Cardiac fibroblast (primary cell): ENCODE results near the gene EYA4.

Experiments
- DNase-seq, 2 donors: peaks; one replicate each; pipeline versions ENCODE4 v3.0.0 to v3.0.0-alpha.2; 2010; ENCODE audit warnings: low read depth in 2 of 2
- H3K4me3 ChIP-seq, 2 donors: replicated peaks in 1 of 2; 1 replicate in 1 of 2; 2 replicates in 1 of 2; pipeline ENCODE4 v1.5.1; 2011; ENCODE audit warnings: low read depth in 2 of 2, low read length in 2 of 2, mild to moderate bottlenecking in 2 of 2, moderate library complexity in 1 of 2
- TF ChIP-seq, protein P1 (sequence below): IDR thresholded peaks from one replicate; pipeline ENCODE4 v1.5.1; 2011; ENCODE audit warnings: low read depth, mild to moderate bottlenecking, low read length, inconsistent platforms

Gene EYA4

DNA sequence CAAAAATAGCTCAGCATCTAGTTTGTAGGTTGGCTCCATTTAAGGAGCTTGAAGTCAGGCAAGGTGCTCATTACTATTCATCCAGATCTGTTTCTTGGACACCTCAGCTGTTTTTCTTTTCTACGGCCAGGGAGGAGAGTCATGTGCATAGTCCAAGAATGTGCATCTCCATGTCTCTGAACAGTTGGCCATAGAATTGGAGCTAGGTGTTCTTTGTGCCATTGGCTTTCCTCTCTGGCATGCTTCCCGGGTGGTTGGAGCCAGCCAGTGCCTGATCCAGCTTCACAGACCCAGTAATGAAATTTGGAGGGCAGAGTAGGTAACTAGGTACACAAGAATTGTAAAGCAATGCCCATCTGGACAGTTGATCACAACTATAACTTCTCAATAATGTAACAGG, 21.6 kb downstream of the EYA4 start:
- TF ChIP-seq, protein P1, sequence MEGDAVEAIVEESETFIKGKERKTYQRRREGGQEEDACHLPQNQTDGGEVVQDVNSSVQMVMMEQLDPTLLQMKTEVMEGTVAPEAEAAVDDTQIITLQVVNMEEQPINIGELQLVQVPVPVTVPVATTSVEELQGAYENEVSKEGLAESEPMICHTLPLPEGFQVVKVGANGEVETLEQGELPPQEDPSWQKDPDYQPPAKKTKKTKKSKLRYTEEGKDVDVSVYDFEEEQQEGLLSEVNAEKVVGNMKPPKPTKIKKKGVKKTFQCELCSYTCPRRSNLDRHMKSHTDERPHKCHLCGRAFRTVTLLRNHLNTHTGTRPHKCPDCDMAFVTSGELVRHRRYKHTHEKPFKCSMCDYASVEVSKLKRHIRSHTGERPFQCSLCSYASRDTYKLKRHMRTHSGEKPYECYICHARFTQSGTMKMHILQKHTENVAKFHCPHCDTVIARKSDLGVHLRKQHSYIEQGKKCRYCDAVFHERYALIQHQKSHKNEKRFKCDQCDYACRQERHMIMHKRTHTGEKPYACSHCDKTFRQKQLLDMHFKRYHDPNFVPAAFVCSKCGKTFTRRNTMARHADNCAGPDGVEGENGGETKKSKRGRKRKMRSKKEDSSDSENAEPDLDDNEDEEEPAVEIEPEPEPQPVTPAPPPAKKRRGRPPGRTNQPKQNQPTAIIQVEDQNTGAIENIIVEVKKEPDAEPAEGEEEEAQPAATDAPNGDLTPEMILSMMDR: no peak
- no peak for DNase-seq
- H3K4me3 ChIP-seq: no peak overlapping the region

DNA sequence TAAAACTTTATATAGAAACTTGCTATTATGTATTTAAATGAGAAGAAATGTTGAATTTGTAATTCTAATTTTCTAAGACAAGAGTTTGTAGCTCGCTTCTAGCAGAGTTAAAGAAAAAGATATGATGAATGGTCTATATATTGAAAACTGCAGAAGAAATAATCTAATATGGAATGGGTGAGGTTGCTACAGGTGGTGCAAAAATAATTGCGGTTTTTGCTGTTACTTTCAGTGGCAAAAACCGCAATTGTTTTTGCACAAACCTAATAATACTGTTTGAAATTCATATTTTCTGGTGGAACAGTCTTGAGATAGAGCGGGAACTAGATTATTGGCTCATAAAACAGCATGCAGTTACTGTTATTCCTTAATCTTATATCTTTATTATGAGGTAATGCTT, 23.9 kb downstream of the EYA4 start:
- no peak overlapping the region for H3K4me3 ChIP-seq
- no peak for DNase-seq
- TF ChIP-seq, protein P1: no peak

DNA sequence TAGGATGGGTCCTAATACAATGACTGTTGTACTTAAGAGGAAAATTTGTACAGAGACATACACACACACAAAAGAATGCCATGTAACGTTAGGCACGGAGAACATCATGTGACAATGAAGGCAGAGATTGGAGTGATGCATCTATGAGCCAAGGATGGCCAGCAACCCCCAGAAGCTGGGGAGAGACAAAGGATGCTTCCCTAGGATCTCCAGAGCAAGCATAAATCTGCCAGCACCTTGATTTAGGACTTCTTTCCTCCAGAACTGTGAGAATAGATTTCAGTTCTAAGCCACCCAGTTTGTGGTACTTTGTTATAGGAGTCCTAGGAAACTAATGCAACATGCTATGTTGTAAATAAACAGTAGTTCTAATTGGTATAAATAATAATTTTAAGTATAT, 25.0 kb downstream of the EYA4 start:
- DNase-seq: no peak
- TF ChIP-seq, protein P1: no peak
- H3K4me3 ChIP-seq: no peak overlapping the region

DNA sequence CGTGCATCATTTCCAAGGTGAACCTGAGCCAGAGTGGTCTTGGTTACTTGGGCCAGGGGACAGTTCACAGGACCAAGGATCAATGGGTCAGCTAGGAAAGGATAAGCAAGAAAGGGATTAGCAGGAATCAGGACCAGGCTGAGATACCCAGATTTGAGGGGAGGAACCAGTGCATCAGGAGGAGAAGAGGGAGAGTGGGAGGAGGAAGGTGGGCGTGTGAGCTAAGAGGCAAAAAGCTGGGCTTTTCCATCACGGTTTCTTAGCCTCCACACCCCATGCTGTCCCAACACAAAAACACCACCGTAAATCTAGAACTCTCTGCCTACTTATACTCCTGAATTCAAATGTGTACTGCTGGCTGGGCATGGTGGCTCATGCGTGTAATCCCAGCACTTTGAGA, 27.5 kb downstream of the EYA4 start:
- H3K4me3 ChIP-seq: no peak overlapping the region
- TF ChIP-seq, protein P1: no peak
- DNase-seq: no peak

DNA sequence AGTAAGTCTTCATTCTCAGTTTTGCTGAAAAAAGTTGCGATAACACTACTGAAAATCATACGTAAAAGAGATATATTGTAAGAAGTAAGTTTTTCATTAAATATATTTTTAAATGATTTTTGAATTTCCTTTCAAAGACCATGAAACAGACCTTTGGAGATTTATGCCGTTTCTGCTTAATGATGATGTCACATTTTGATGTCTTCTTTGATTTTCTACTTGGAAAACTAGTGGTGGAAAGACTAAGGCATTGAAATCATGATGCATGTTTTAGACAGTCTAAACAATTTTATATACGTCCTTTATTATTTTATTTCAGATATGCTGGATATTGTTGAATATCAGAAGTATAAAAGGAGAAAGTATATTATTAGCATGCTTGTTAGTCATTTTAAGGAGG, 33.7 kb downstream of the EYA4 start:
- H3K4me3 ChIP-seq: no peak overlapping the region
- TF ChIP-seq, protein P1: no peak
- DNase-seq: no peak

DNA sequence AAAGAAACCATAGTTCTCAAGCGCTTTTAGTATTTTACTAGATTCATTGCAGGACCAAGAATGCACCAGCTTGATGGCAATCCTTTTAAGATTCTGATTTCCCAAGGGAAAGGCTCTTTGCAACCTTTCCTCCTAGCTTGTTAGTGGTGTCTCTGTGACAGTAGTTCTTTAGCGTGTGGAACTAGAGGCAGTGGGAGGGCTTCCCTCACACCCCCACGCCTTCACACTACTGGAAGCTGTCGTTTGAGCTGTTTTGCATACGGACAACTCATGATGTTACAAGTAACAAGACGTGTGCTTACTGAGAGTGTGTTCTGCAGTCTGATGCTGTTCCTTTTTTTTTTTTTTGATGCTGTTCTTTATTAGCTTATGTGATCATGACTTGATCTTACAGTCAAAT, 34.1 kb downstream of the EYA4 start:
- H3K4me3 ChIP-seq: no peak overlapping the region
- TF ChIP-seq, protein P1: no peak
- DNase-seq: no peak

DNA sequence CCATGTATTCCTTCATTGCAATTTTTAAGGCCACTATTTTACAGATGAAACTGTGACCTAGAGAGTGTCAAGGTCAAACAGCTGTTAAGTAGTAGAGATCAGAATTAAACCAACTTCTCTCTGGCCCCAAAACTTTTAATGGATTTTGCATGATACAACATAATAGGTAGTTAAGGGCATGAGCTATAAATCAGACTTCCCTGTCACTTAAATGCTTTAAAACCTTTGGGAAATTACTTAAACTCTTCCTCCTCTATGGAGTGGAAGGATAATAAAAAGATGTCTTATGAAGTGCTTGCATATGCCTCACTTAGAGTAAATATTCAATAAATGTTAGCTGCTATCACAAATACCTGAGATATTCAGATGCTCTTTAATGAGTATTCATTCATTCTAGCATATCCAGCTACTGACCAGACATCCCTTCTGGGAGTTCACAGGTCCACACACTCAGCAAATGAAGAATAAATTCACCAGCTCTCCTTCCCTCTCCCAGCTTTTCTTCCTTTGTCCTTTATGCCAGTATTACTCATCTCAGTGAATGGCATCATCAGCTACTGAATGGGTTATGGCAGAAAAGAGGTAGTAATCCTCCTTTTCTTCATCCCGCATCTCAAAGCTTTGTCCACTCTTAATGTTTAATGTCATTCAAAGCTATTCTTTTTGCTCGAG, 36.2 kb downstream of the EYA4 start:
- H3K4me3 ChIP-seq: no peak overlapping the region
- no peak for DNase-seq
- TF ChIP-seq, protein P1: no peak
